ENCODE results near the gene ACTG1.

GRCh38 chr17:81494626-81495377, 17.8 kb downstream of the ACTG1 start:
- no peak for TF ChIP-seq YY1 (IDR thresholded peaks at IDR 0.05; ENCODE audit: low read depth)
- TF ChIP-seq NRF1 (IDR thresholded peaks at IDR 0.05; ENCODE audit: low read depth, low read length), result no peak
- TF ChIP-seq EP300 (IDR thresholded peaks at IDR 0.05; ENCODE audit: borderline replicate concordance in 1 of 2, low read depth in 1 of 2, low read length in 1 of 2), result no peak
- TF ChIP-seq POLR2AphosphoS5 (IDR thresholded peaks at IDR 0.05; ENCODE audit: low read depth, low read length), result no peak
- no peak for TF ChIP-seq EZH2phosphoT487 (IDR thresholded peaks at IDR 0.05; ENCODE audit: borderline replicate concordance, low read depth)
- TF ChIP-seq CTCF (IDR thresholded peaks at IDR 0.05), result no peak
- no peak for TF ChIP-seq RXRA (IDR thresholded peaks at IDR 0.05; ENCODE audit: borderline replicate concordance, low read depth)
- TF ChIP-seq FOXM1 (IDR thresholded peaks at IDR 0.05; ENCODE audit: low read depth), result no peak
- no peak for TF ChIP-seq GABPA (IDR thresholded peaks at IDR 0.05; ENCODE audit: low read depth)
- no peak for TF ChIP-seq JUND (IDR thresholded peaks at IDR 0.05)
- TF ChIP-seq SMC3 (IDR thresholded peaks at IDR 0.05; ENCODE audit: low read depth, low read length), result no peak; the same call in 1 of the 2 replicates

Measured in SK-N-SH (cell line).